LNCaP clone FGC (cell line): ENCODE data around the gene NMT1.

Experiments
- DNase-seq: peaks from one replicate; pipeline ENCODE4 v3.0.0-alpha.2; 2011; ENCODE audit warnings: low read depth
- H3K4me3 ChIP-seq: 2 replicates; pipeline ENCODE4 v1.5.1; 2011; ENCODE audit warnings: mild to moderate bottlenecking, low read depth, low read length, control low read depth
- TF ChIP-seq, protein P1 (sequence below): IDR thresholded peaks from 2 replicates; pipeline ENCODE4 v1.5.1; 2012; ENCODE audit warnings: mild to moderate bottlenecking; ENCODE audit not compliant: control insufficient read depth, insufficient read depth; ENCODE audit errors: extremely low read depth

Gene NMT1

DNA sequence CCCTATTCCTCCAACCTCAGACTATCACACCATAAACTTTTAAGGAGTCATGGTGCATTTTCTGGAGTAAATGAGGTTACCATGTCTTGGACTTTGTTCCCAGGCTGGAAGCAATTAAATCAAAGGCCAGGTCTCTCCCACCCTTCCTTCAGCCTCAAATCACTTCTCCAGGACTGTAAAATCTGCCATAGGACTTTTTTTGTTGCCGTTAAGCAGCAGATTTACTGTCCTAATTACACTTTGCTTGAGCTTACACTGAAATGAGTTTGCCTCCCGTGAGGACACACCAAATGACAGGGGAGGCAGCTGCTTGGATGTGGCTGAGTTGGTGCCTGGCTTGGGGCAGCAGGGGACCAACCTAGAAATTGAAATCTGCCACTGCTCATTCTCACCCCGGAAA lies 24.4 kb upstream of the NMT1 start:
- TF ChIP-seq, protein P1, sequence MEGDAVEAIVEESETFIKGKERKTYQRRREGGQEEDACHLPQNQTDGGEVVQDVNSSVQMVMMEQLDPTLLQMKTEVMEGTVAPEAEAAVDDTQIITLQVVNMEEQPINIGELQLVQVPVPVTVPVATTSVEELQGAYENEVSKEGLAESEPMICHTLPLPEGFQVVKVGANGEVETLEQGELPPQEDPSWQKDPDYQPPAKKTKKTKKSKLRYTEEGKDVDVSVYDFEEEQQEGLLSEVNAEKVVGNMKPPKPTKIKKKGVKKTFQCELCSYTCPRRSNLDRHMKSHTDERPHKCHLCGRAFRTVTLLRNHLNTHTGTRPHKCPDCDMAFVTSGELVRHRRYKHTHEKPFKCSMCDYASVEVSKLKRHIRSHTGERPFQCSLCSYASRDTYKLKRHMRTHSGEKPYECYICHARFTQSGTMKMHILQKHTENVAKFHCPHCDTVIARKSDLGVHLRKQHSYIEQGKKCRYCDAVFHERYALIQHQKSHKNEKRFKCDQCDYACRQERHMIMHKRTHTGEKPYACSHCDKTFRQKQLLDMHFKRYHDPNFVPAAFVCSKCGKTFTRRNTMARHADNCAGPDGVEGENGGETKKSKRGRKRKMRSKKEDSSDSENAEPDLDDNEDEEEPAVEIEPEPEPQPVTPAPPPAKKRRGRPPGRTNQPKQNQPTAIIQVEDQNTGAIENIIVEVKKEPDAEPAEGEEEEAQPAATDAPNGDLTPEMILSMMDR, result no peak
- no peak for DNase-seq
- no peak overlapping the region for H3K4me3 ChIP-seq

DNA sequence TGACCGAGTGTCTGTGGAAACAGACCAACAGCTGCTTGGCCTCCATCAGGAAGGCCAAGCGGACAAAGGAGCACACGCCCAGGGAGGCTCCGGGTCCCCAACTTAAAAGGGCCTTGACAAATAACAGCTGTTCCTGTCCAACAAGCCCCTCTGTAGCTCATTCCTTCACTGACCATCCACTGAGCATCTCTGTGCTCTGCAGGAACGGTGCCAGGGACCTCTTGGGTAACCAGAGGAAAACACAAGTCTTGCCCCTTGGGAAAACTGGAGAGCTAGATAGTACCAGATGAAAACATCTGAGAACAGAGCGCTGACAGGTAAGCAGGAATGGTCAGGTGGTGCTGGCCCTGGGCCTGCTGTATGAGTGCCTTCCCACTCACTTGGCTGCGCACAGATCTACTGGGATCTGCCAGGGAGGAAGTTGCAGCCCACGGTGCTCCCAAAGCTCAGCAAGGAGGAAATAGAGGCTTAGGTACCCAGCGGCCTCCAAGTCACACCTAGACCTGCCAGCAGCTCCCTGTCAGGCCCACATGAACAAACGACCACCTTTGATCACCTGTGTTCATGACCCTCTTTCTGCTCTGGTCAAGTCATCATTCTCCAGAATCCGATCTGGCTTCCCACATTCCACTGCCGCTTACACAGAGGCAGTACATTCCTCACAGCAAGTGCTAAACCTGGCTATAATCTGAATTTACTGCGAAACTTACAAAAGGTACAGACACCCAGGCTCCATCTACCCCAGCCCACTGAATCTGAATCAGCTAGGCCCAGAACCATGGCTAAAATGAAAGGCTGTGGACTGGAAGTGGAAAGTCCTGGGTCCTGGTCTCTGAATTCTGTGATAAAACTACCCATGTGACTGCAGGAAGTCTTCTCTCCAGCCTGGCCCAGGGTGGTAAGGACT lies 22.1 kb upstream of the NMT1 start:
- TF ChIP-seq, protein P1, result no peak
- DNase-seq, result peak; percentile 84
- H3K4me3 ChIP-seq, result no peak overlapping the region

GRCh38 chr17:45040459-45040858 lies 20.7 kb upstream of the NMT1 start:
- TF ChIP-seq, protein P1, result no peak
- peak; percentile 67 for DNase-seq

DNA sequence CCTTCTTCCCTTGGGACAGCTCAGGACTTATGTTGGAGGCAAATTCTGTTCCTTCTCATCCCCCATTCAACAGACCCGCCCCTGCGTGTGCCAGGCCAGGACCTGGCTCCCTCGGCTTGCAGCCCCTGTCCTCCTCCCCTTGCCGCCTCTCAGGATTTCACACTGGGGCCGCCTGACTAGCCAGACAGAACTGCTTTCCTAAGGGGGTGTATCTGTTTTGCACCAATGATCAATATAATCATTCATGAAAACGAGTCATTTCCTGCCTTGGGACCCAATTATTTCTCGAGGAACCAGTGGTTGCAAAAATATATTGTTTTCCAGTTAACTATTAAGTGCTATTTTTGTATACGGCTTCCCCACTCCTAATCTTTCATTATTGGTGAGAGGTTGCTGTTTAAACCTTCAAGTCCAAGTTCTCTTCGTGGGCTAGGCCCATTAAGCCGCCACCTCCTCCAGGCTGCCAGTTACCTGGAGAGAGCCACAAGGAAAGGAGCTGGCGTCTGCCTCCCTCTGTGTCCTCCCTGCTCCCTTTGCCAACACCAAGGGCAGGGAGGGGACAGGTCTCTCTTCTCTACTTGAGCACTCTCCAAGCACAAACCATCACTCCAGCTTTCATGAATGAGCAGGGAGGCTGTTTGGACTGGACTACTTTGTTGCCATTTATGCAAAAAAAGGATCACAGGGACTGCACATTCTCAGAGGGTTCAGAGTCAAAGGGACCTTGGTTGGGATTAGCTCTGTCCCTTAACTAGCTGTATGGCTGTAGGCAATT lies 18.6 kb upstream of the NMT1 start:
- no peak for DNase-seq
- H3K4me3 ChIP-seq, result no peak overlapping the region
- TF ChIP-seq, protein P1, result no peak

More at GRCh38 chr17:45040459-45040858, 20.7 kb upstream of the NMT1 start:
- H3K4me3 ChIP-seq, result no peak overlapping the region

GRCh38 chr17:45043813-45044540 lies 17.1 kb upstream of the NMT1 start:
- peak overlapping the region; percentile 26; the same call in 1 of the 2 replicates for H3K4me3 ChIP-seq
- DNase-seq, result no peak

GRCh38 chr17:45046537-45047125 lies 14.5 kb upstream of the NMT1 start:
- TF ChIP-seq, protein P1, result no peak
- H3K4me3 ChIP-seq, result no peak overlapping the region
- no peak for DNase-seq

More at GRCh38 chr17:45043813-45044540, 17.1 kb upstream of the NMT1 start:
- TF ChIP-seq, protein P1, result no peak
